GM10847 (cell line): ENCODE data around the gene ONECUT3.

Experiments
- POLR2A ChIP-seq: IDR thresholded peaks from 2 replicates; pipeline ENCODE4 v1.6.1; 2011; ENCODE audit not compliant: insufficient read length; ENCODE audit errors: extremely low read depth

Gene ONECUT3

DNA sequence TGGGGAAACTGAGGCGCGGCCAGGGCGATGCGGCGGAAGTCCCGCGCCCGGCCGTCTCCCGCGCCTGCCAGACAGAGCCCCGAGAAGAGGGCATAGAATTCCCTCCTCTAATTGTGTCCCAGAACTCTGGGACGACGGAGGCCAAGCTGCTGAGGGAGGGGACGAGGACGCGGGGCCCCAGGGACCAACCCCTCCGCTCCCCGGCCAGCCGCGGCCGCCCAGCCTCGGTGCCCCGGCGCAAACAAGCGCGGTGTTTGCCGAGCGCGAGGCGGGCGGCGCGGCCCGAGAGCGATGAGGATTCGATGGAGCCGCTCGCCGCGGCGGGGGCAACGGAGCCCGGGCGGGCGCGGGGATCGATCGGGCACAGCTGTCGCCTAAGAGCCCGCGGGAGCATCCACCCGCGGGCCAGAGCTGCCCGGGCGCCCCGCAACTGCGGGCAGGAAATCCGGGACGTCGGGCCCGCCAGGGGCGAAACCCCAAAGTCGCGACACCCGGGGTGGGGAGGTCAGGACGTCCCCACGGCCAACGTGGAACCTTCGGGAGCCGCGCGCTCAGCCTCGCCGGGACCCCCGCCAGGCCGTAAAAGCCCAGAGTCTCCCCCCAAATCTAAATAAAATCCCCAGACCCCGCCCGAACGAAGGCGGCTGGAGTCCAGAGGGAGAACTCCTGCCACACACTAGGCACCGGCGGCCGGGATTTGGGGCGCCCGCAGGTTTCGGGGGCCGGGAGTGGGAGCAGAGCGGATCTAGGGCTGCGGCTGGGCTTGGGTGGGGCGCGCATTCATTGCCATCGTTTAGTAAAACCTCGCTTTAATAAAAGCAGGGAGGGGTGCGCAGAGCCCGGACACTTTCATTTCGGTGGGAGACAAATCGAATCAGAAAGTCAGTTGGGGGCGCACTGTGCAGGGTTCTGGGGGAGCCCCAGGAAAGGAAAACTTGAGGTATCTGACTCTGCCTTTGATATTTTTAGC lies 3.6 kb upstream of the ONECUT3 start:
- TF ChIP-seq POLR2A = no peak

- TF ChIP-seq POLR2A = no peak
Observed at GRCh38 chr19:1750343-1751021, 2.8 kb upstream of the ONECUT3 start.

DNA sequence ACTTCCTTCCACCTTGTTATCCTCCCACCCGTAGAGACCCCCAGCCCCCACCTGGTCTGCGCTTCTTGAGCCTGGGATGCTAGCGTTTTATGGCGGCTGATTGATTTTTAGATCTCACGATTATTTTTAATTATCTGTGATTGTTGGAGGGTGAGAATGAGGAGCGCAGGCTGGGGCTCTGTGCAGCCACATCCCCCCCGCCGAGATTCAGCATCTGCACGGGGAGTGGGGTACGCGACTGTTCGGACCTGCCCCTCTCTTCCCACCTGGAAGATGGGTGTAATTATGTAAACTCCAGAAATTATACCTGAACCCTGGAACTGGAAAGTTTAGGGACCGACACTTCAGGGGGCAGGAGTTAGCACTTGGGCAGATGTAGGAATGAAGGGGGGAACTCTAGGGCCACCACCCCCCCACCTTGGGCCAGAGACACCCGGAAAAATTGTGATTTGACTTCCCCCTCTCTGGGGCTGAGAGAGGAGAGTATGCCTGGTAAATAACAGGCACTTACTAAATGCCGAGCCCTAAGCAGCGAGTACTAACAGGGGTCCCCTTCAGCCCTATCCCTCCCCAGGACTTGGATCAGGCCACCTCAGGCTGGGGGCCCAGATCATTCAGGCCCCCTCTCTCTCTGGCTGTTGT lies 1.8 kb upstream of the ONECUT3 start:
- TF ChIP-seq POLR2A = no peak

DNA sequence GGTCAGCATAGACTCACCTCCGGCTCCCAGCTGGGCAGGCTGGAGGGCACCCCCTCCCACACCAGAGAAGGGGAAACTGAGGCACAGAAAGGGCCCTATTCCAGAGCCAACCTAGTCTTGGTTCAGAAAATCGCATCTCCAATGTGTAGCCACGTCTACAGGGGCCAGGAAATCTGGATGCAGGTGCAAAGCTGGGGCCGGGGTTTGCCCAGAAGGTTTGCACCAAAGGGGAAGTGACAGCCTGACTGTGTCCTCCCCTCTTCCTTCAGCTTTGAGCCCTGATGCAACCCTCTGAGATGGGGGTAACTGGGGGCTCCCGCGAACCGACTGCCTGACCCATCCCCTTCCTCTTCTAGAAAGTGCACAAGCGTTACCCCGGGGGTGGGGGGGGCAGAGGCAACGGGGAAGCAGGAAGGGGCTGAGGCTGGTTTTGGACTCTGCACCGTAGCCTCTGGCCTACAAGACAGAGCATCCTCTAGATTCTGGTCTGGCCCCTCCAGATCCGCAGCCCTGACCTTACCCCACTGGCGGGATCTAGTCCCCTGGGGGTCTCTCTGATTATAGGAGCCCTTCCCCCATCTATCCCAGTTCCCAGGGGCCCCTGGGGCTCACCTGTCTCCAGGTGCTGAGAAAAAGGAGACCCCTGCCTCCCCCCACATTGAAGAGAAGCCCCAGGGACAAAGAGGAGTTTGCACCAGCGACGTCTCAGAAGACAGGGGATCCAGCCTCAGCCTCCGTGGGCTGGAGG lies 1.1 kb upstream of the ONECUT3 start:
- no peak for TF ChIP-seq POLR2A

DNA sequence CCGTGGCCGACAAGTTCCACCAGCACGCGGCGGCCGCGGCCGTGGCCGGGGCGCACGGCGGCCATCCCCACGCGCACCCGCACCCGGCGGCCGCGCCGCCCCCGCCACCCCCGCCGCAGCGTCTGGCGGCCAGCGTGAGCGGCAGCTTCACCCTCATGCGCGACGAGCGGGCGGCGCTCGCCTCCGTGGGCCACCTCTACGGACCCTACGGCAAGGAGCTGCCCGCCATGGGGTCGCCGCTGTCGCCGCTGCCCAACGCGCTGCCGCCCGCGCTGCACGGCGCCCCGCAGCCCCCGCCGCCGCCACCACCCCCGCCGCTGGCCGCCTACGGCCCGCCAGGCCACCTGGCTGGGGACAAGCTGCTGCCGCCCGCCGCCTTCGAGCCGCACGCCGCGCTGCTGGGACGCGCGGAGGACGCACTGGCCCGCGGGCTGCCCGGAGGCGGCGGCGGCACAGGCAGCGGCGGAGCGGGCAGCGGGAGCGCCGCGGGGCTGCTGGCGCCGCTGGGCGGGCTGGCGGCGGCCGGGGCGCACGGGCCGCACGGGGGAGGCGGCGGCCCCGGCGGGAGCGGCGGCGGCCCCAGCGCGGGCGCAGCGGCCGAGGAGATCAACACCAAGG lies 821 bp downstream of the ONECUT3 start:
- no peak for TF ChIP-seq POLR2A

DNA sequence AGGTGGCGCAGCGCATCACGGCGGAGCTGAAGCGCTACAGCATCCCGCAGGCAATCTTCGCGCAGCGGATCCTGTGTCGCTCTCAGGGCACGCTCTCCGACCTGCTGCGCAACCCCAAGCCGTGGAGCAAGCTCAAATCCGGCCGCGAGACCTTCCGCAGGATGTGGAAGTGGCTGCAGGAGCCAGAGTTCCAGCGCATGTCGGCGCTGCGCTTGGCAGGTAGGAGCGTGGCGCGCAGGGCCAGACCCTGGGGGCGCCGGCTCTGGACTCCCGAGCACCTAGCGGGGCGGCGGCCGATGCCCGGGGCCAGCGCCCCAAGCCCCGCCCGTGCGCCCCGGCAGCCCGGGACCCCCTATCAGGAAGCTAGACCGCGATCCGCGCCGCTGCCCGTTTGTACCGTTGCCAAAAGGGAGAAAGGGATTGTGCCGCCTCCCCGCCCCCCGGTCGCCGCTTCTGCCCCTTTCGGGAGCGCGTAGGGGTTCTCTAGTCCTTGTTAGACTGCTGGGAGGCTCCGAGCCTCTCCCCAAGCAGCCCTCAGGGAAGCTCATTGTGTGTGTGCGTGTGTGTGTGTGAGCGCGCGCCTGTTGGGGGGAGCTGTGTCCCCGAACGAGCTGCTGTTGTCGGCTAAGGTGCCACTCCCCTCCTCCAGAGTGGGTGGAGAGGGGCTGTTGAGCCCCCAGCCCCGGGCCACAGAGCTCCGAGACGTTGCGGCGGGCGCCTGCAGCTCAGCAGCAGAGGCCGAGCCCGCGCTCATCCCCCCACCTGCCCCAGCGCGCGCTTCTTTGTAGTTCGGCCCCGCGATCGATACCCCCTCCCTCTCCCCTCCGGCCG lies 1.5 kb downstream of the ONECUT3 start:
- TF ChIP-seq POLR2A = no peak

GRCh38 chr19:1755467-1756171 lies 2.3 kb downstream of the ONECUT3 start:
- TF ChIP-seq POLR2A = no peak

DNA sequence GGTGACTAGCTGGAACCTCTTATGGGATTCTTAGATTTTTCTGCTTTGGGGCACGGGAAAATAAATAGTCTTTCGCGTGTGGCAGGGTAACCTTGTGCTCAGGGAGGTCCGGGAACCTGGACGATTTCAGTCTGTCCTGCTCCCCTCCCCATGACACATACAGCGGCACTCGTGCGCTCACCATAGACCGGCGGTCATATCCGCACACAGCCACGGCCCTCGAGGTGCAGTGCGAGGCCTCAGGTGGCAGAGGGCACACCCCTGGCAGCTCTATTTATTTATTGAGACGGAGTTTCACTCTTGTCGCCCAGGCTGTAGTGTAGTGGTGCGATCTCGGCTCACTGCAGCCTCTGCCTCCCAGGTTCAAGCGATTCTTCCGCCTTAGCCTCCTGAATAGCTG lies 3.0 kb downstream of the ONECUT3 start:
- no peak for TF ChIP-seq POLR2A

- TF ChIP-seq POLR2A = no peak
Observed at GRCh38 chr19:1756705-1757465, 3.6 kb downstream of the ONECUT3 start.

- TF ChIP-seq POLR2A = no peak
Observed at GRCh38 chr19:1757468-1758230, 4.3 kb downstream of the ONECUT3 start.

GRCh38 chr19:1758231-1758577 lies 4.9 kb downstream of the ONECUT3 start:
- no peak for TF ChIP-seq POLR2A

GRCh38 chr19:1758959-1759903 lies 5.9 kb downstream of the ONECUT3 start:
- TF ChIP-seq POLR2A = no peak
